HL-60 (cell line): ENCODE results near the gene TTC28.

Experiments
- DNase-seq, 2 experiments: peaks; one replicate each; pipeline ENCODE4 v3.0.0-alpha.2; 2010 to 2020; ENCODE audit warnings: low read depth in 1 of 2, low spot score in 1 of 2
- H3K27ac ChIP-seq: fragments of 250-450 bp; sonication (Bioruptor Pico); replicated peaks from 2 replicates; pipeline ENCODE4 v1.5.1; 2020; ENCODE audit warnings: mild to moderate bottlenecking, moderate library complexity
- H3K27me3 ChIP-seq: fragments of 250-450 bp; sonication (Bioruptor Pico); 2 replicates; pipeline ENCODE4 v1.5.1; 2021; ENCODE audit warnings: mild to moderate bottlenecking, moderate library complexity; ENCODE audit not compliant: insufficient read depth, poor library complexity, severe bottlenecking
- H3K4me3 ChIP-seq: replicated peaks from 2 replicates; pipeline ENCODE4 v1.5.1; 2011; ENCODE audit warnings: mild to moderate bottlenecking, control low read depth, low read length; ENCODE audit not compliant: insufficient read depth
- GABPA ChIP-seq: IDR thresholded peaks from 2 replicates; pipeline ENCODE4 v1.6.1; 2012; ENCODE audit warnings: low read depth
- POLR2AphosphoS5 ChIP-seq: IDR thresholded peaks from 2 replicates; pipeline ENCODE4 v1.6.1; 2012; ENCODE audit warnings: low read depth
- SPI1 ChIP-seq: IDR thresholded peaks from 2 replicates; pipeline ENCODE4 v1.6.1; 2012; ENCODE audit warnings: low read depth, mild to moderate bottlenecking, borderline replicate concordance
- TF ChIP-seq, protein P1 (sequence below): IDR thresholded peaks from 2 replicates; pipeline ENCODE4 v1.6.1; 2012; ENCODE audit warnings: low read depth; ENCODE audit not compliant: insufficient replicate concordance
- TF ChIP-seq, protein P2 (sequence below): IDR thresholded peaks from one replicate; pipeline ENCODE4 v1.5.1; 2011; ENCODE audit warnings: low read length, control low read depth, inconsistent platforms; ENCODE audit not compliant: insufficient read depth

The TTC28 gene

DNA sequence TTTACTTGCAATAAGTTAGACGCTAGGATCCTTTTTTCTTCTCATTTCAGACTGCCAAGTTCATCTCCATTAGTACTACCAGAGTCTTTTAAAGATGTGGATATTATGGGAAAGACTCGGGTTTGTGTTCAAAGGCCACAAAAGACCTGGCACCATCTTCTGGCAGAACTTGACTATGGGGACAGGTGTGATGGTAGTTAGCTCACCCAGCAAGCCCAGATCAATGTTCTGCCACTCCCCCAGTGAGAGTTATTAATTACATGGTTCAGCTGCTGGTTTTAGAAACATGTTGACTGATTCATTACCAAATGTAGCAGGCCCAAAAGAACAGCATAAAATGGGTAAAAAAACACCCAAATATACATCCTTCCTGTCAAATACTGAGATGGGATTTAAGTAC lies 427.1 kb downstream of the TTC28 start:
- H3K27ac ChIP-seq = no peak overlapping the region
- DNase-seq = no peak
- TF ChIP-seq, protein P1, sequence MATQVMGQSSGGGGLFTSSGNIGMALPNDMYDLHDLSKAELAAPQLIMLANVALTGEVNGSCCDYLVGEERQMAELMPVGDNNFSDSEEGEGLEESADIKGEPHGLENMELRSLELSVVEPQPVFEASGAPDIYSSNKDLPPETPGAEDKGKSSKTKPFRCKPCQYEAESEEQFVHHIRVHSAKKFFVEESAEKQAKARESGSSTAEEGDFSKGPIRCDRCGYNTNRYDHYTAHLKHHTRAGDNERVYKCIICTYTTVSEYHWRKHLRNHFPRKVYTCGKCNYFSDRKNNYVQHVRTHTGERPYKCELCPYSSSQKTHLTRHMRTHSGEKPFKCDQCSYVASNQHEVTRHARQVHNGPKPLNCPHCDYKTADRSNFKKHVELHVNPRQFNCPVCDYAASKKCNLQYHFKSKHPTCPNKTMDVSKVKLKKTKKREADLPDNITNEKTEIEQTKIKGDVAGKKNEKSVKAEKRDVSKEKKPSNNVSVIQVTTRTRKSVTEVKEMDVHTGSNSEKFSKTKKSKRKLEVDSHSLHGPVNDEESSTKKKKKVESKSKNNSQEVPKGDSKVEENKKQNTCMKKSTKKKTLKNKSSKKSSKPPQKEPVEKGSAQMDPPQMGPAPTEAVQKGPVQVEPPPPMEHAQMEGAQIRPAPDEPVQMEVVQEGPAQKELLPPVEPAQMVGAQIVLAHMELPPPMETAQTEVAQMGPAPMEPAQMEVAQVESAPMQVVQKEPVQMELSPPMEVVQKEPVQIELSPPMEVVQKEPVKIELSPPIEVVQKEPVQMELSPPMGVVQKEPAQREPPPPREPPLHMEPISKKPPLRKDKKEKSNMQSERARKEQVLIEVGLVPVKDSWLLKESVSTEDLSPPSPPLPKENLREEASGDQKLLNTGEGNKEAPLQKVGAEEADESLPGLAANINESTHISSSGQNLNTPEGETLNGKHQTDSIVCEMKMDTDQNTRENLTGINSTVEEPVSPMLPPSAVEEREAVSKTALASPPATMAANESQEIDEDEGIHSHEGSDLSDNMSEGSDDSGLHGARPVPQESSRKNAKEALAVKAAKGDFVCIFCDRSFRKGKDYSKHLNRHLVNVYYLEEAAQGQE = no peak
- no peak for TF ChIP-seq SPI1
- TF ChIP-seq, protein P2, sequence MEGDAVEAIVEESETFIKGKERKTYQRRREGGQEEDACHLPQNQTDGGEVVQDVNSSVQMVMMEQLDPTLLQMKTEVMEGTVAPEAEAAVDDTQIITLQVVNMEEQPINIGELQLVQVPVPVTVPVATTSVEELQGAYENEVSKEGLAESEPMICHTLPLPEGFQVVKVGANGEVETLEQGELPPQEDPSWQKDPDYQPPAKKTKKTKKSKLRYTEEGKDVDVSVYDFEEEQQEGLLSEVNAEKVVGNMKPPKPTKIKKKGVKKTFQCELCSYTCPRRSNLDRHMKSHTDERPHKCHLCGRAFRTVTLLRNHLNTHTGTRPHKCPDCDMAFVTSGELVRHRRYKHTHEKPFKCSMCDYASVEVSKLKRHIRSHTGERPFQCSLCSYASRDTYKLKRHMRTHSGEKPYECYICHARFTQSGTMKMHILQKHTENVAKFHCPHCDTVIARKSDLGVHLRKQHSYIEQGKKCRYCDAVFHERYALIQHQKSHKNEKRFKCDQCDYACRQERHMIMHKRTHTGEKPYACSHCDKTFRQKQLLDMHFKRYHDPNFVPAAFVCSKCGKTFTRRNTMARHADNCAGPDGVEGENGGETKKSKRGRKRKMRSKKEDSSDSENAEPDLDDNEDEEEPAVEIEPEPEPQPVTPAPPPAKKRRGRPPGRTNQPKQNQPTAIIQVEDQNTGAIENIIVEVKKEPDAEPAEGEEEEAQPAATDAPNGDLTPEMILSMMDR = no peak
- no peak for TF ChIP-seq POLR2AphosphoS5
- TF ChIP-seq GABPA = no peak
- H3K4me3 ChIP-seq = no peak overlapping the region
- H3K27me3 ChIP-seq = peaks cover 3% of the 10 kb centered on the region

DNA sequence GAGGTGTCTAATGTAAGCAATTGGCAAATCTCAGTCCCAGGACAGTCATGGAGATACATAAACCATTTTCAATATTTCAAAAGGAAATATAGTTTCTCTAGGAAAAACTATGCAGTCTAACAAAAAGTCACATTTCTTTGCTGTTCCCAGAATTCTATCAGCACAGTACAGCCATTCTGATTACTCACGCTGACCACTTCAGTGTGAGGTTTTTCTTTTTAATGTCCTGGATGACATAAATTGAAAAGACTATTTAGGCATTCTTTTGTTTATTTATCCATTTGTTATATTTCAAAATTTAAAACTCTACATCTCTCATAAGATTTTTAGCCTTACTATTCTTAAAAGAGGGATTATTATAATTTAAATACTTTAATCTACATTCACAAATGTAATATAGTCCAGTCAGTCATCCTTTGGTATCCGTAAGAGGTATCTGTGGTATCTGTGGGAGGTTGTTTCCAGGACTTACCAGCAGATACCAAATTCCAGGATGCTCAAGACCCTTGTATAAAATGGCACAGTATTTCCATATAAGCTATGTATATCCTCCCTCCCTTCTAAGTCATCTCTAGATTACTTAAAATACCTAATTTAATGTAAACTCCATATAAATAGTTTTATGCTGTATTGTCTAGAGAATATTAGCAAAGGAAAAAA lies 429.5 kb downstream of the TTC28 start:
- DNase-seq = no peak
- Histone ChIP-seq H3K4me3 (no peak overlapping the region), H3K27me3 (peaks cover 6% of the 10 kb centered on the region), H3K27ac (no peak overlapping the region)
- TF ChIP-seq GABPA (no peak), POLR2AphosphoS5 (no peak), SPI1 (no peak)
- TF ChIP-seq, protein P1 = no peak
- TF ChIP-seq, protein P2 = no peak

DNA sequence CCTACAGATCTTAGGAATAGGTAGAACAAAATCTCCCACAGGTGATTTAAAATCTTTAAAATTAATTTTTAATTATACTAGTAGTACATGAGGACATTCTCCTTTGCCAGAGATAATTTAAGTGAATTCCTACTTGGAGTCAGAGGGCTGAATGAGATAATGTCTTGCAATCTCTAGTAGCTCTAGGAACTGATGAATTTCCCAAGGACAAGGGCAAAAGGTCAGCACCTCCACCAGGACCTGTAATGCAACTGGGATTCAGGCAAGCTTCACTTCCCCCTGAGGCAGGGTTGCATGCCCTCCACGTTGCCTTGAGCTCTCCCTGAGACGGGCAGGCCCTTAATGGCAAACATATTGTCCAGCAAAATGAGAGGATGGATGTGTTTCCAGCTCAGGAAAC lies 430.2 kb downstream of the TTC28 start:
- H3K27me3 ChIP-seq = peaks cover 6% of the 10 kb centered on the region
- DNase-seq = no peak

More for the DNA sequence above, 430.2 kb downstream of the TTC28 start:
- H3K27ac ChIP-seq = no peak overlapping the region
- no peak overlapping the region for H3K4me3 ChIP-seq
- TF ChIP-seq POLR2AphosphoS5 = no peak
- TF ChIP-seq, protein P2 = no peak
- TF ChIP-seq, protein P1 = no peak
- TF ChIP-seq SPI1 = no peak
- TF ChIP-seq GABPA = no peak
